DND-41 (cell line): ENCODE data around the gene CRISP2.

Experiments
- ATAC-seq: fragments of 200-7000 bp; cut with Tn5 transposase; 3 replicates; pipeline ENCODE4 v1.9.1; 2021; ENCODE audit warnings: low read depth; ENCODE audit not compliant: insufficient read depth
- DNase-seq: peaks from one replicate; pipeline ENCODE4 v3.0.0-alpha.2; 2020
- H2AFZ ChIP-seq: 2 replicates; pipeline ENCODE4 v1.6.0; 2012; ENCODE audit warnings: low read depth, low read length
- H3K27ac ChIP-seq: 2 replicates; pipeline ENCODE4 v1.5.1; 2012; ENCODE audit warnings: low read length, inconsistent platforms
- H3K27me3 ChIP-seq: fragments of 200-600 bp; sonication (generic); 2 replicates; pipeline ENCODE4 v1.6.0; 2012; ENCODE audit warnings: low read length, mild to moderate bottlenecking, inconsistent platforms; ENCODE audit not compliant: insufficient read depth, poor library complexity
- H3K36me3 ChIP-seq: 2 replicates; pipeline ENCODE4 v1.5.1; 2012; ENCODE audit warnings: low read length, inconsistent platforms; ENCODE audit not compliant: insufficient read depth
- H3K4me1 ChIP-seq: 2 replicates; pipeline ENCODE4 v1.5.1; 2012; ENCODE audit warnings: mild to moderate bottlenecking, low read length; ENCODE audit not compliant: insufficient read depth
- H3K4me2 ChIP-seq: 2 replicates; pipeline ENCODE4 v1.6.0; 2012; ENCODE audit warnings: mild to moderate bottlenecking, moderate library complexity, low read length, inconsistent platforms; ENCODE audit not compliant: insufficient read depth
- H3K4me3 ChIP-seq, 2 experiments: fragments of 200-600 bp in 1 of 2; shearing (Covaris generic) in 1 of 2; 2 replicates each; pipeline ENCODE4 v1.5.1; 2012 to 2016; ENCODE audit warnings: inconsistent platforms in 2 of 2, low read length in 2 of 2, mild to moderate bottlenecking in 2 of 2, low read depth in 1 of 2, moderate library complexity in 1 of 2
- H3K79me2 ChIP-seq: 2 replicates; pipeline ENCODE4 v1.6.0; 2012; ENCODE audit warnings: low read length, inconsistent platforms; ENCODE audit not compliant: insufficient read depth
- H3K9ac ChIP-seq: 2 replicates; pipeline ENCODE4 v1.6.0; 2012; ENCODE audit warnings: low read depth, mild to moderate bottlenecking, inconsistent platforms, low read length, moderate library complexity
- H3K9me3 ChIP-seq: 2 replicates; pipeline ENCODE4 v1.5.1; 2012; ENCODE audit warnings: low read length, moderate library complexity, mild to moderate bottlenecking, inconsistent platforms; ENCODE audit not compliant: insufficient read depth, severe bottlenecking
- H4K20me1 ChIP-seq: 2 replicates; pipeline ENCODE4 v1.6.0; 2012; ENCODE audit warnings: low read length; ENCODE audit not compliant: insufficient read depth
- EZH2 ChIP-seq: IDR thresholded peaks from 3 replicates; pipeline ENCODE4 v1.6.1; 2012; ENCODE audit warnings: borderline replicate concordance, low read depth, mild to moderate bottlenecking, moderate library complexity, low read length, inconsistent platforms; ENCODE audit not compliant: severe bottlenecking
- TF ChIP-seq, protein P1 (sequence below): IDR thresholded peaks from 2 replicates; pipeline ENCODE4 v1.5.1; 2012; ENCODE audit warnings: borderline replicate concordance, low read length, moderate library complexity, mild to moderate bottlenecking; ENCODE audit not compliant: poor library complexity, severe bottlenecking; ENCODE audit errors: extremely low read depth

The CRISP2 gene

DNA sequence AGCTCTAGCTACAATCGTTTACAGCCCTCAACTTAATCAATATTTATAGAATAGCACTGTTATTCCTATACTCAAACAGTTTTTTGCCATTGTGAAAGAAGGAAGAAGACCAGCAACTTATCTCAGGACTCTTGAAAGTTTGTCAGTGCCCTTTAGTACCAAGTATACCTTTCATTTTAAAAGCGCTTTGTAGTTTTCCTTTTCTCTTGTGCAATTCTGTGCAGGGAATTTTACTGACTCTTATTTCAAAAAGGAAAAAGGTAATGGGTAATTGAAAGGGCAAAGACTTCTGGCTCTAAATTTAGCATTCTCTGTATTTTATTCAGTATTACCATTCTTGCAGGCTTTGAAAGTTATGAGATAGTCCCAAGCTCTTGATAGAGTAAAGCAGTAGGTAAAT is 59.9 kb downstream of the CRISP2 start:
- H3K9ac ChIP-seq, result no peak overlapping the region
- H3K9me3 ChIP-seq, result no peaks in the 10 kb centered on the region
- H3K27ac ChIP-seq, result no peak overlapping the region
- no peaks in the 10 kb centered on the region for H4K20me1 ChIP-seq
- H2AFZ ChIP-seq, result no peak overlapping the region
- no peaks in the 10 kb centered on the region for H3K36me3 ChIP-seq
- H3K79me2 ChIP-seq, result no peaks in the 10 kb centered on the region
- ATAC-seq (no peak), DNase-seq (no peak)
- TF ChIP-seq, protein P1, sequence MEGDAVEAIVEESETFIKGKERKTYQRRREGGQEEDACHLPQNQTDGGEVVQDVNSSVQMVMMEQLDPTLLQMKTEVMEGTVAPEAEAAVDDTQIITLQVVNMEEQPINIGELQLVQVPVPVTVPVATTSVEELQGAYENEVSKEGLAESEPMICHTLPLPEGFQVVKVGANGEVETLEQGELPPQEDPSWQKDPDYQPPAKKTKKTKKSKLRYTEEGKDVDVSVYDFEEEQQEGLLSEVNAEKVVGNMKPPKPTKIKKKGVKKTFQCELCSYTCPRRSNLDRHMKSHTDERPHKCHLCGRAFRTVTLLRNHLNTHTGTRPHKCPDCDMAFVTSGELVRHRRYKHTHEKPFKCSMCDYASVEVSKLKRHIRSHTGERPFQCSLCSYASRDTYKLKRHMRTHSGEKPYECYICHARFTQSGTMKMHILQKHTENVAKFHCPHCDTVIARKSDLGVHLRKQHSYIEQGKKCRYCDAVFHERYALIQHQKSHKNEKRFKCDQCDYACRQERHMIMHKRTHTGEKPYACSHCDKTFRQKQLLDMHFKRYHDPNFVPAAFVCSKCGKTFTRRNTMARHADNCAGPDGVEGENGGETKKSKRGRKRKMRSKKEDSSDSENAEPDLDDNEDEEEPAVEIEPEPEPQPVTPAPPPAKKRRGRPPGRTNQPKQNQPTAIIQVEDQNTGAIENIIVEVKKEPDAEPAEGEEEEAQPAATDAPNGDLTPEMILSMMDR, result no peak
- TF ChIP-seq EZH2, result no peak
- H3K4me1 ChIP-seq, result no peaks in the 10 kb centered on the region
- no peaks in the 10 kb centered on the region for H3K27me3 ChIP-seq
- H3K4me3 ChIP-seq, result no peak overlapping the region
- no peak overlapping the region for H3K4me2 ChIP-seq

DNA sequence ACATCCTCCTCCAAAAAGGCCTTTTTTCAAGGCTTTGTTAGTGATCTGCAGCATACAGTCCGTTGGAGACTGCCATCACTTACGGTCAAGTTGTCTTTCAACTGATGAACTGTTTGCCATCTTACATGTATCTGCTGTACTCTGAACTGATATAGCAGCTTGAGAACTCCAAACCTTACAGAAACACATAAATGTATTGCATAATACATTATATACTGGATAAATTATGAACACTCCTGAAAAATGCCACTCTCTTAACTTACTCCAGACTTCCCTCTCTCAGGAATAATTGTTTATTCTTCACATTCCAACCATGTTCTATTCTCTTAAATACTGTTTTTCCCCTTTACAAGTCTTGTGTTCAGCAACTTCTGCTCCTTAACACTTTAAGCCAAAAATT is 62.1 kb downstream of the CRISP2 start:
- DNase-seq, result no peak
- Histone ChIP-seq H2AFZ (no peak overlapping the region), H3K9ac (no peak overlapping the region), H3K27me3 (no peaks in the 10 kb centered on the region), H3K4me1 (no peaks in the 10 kb centered on the region), H3K4me2 (no peak overlapping the region), H4K20me1 (no peaks in the 10 kb centered on the region), H3K9me3 (no peaks in the 10 kb centered on the region), H3K36me3 (no peaks in the 10 kb centered on the region), H3K79me2 (no peaks in the 10 kb centered on the region), H3K27ac (no peak overlapping the region), H3K4me3 (no peak overlapping the region)
- no peak for ATAC-seq
- no peak for TF ChIP-seq EZH2
- TF ChIP-seq, protein P1, result no peak

- Histone ChIP-seq H3K9me3 (no peaks in the 10 kb centered on the region), H3K36me3 (no peaks in the 10 kb centered on the region), H3K4me3 (no peak overlapping the region), H3K79me2 (no peaks in the 10 kb centered on the region), H3K4me2 (no peak overlapping the region), H3K4me1 (no peaks in the 10 kb centered on the region), H2AFZ (no peak overlapping the region), H3K27me3 (no peaks in the 10 kb centered on the region), H3K27ac (no peak overlapping the region), H4K20me1 (no peaks in the 10 kb centered on the region), H3K9ac (no peak overlapping the region)
- no peak for DNase-seq
- no peak for TF ChIP-seq EZH2
- TF ChIP-seq, protein P1, result no peak
- ATAC-seq, result no peak
Observed at GRCh38 chr6:49649988-49650387, 63.4 kb downstream of the CRISP2 start.

DNA sequence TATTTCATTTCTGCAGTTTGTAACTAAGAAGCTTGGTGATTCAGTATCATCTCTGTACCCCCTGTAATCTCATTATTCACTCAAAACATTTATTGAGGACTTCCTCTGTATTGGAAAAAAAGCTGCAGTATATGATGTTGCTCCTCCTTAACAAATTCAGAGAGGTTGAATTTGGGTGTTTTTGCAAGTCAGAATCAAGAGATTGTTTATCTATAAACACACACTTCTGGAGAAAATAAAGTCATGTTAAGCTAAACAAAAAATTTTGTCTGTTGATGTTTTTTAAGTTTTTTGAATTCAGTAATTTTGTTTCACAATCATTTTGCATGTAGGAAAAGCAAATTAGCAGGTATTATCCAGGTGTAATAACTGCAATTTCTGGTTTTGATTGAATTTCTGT is 65.3 kb downstream of the CRISP2 start:
- no peaks in the 10 kb centered on the region for H3K9me3 ChIP-seq
- no peaks in the 10 kb centered on the region for H4K20me1 ChIP-seq
- H3K9ac ChIP-seq, result no peak overlapping the region
- TF ChIP-seq EZH2, result no peak
- TF ChIP-seq, protein P1, result no peak
- H3K27ac ChIP-seq, result no peak overlapping the region
- DNase-seq (no peak), ATAC-seq (no peak)
- no peak overlapping the region for H2AFZ ChIP-seq
- H3K27me3 ChIP-seq, result no peaks in the 10 kb centered on the region
- no peaks in the 10 kb centered on the region for H3K79me2 ChIP-seq
- no peak overlapping the region for H3K4me2 ChIP-seq
- no peaks in the 10 kb centered on the region for H3K36me3 ChIP-seq
- H3K4me1 ChIP-seq, result no peaks in the 10 kb centered on the region
- H3K4me3 ChIP-seq, result no peak overlapping the region
